ENCODE measurements around the gene TM9SF3.

DNA sequence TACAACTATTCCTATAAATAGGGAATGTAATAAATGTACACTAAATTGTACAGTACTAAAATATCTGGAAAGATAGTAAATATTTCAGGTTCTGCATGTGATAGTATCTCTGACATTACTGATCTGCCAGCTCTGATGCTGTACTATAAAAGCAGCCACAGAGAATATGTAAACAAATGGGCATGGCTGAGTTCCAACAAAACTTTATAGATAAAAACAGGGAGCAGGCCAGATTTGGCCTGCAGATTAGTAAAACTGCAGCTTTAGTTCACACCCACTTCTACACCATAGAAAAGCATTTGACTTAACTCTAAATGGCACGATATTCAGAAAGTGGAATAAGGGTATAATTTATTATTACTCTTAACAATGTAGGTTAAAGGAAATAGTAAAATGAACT lies 54.3 kb downstream of the TM9SF3 start:
- no peak for TF ChIP-seq POLR2A (IDR thresholded peaks at IDR 0.05; ENCODE audit: borderline replicate concordance, extremely low read depth, insufficient read depth, insufficient read length)
- no peak for TF ChIP-seq CTCF (IDR thresholded peaks at IDR 0.05 in 2 of 3, conservative IDR thresholded peaks at IDR 0.05 in 1 of 3; ENCODE audit: borderline replicate concordance in 1 of 3, insufficient read depth in 1 of 3, low read depth in 2 of 3, low read length in 2 of 3)

All from HCT116 (cell line).